ENCODE data around the gene GRAMD1B.

Gene GRAMD1B

GRCh38 chr11:123409456-123410217 lies 20.4 kb upstream of the GRAMD1B start:
- DNase-seq (ENCODE audit: low read depth in 2 of 2), result no peak

- DNase-seq (ENCODE audit: low read depth in 2 of 2), result no peak
Measured at GRCh38 chr11:123410218-123410549, 19.9 kb upstream of the GRAMD1B start.

GRCh38 chr11:123413636-123414035 lies 16.4 kb upstream of the GRAMD1B start:
- no peak for DNase-seq (ENCODE audit: low read depth in 2 of 2)

- DNase-seq (ENCODE audit: low read depth in 2 of 2), result no peak
Measured at GRCh38 chr11:123416566-123416965, 13.5 kb upstream of the GRAMD1B start.

- DNase-seq (ENCODE audit: low read depth in 2 of 2), result no peak
Measured at GRCh38 chr11:123418351-123419114, 11.5 kb upstream of the GRAMD1B start.

- no peak for DNase-seq (ENCODE audit: low read depth in 2 of 2)
Measured at GRCh38 chr11:123419731-123420452, 10.2 kb upstream of the GRAMD1B start.

GRCh38 chr11:123421589-123421988 lies 8.5 kb upstream of the GRAMD1B start:
- DNase-seq (ENCODE audit: low read depth in 2 of 2), result no peak

- DNase-seq (ENCODE audit: low read depth in 2 of 2), result no peak
Measured at GRCh38 chr11:123425367-123425766, 4.7 kb upstream of the GRAMD1B start.

- no peak for DNase-seq (ENCODE audit: low read depth in 2 of 2)
Measured at GRCh38 chr11:123426789-123427188, 3.3 kb upstream of the GRAMD1B start.

GRCh38 chr11:123427405-123427804 lies 2.7 kb upstream of the GRAMD1B start:
- no peak for DNase-seq (ENCODE audit: low read depth in 2 of 2)

- no peak for DNase-seq (ENCODE audit: low read depth in 2 of 2)
Measured at GRCh38 chr11:123428116-123428715, 1.9 kb upstream of the GRAMD1B start.

GRCh38 chr11:123429336-123429735 lies 733 bp upstream of the GRAMD1B start:
- no peak for DNase-seq (ENCODE audit: low read depth in 2 of 2)

- DNase-seq (ENCODE audit: low read depth in 2 of 2), result peak; percentile 25 to 47
Measured at GRCh38 chr11:123430721-123431497, 840 bp downstream of the GRAMD1B start.

GRCh38 chr11:123431619-123432018 lies 1.6 kb downstream of the GRAMD1B start:
- DNase-seq (ENCODE audit: low read depth in 2 of 2), result no peak

GRCh38 chr11:123434262-123434661 lies 4.2 kb downstream of the GRAMD1B start:
- DNase-seq (ENCODE audit: low read depth in 2 of 2), result no peak

- DNase-seq (ENCODE audit: low read depth in 2 of 2), result no peak
Measured at GRCh38 chr11:123434911-123435310, 4.8 kb downstream of the GRAMD1B start.

GRCh38 chr11:123437236-123437979 lies 7.3 kb downstream of the GRAMD1B start:
- no peak for DNase-seq (ENCODE audit: low read depth in 2 of 2)

- no peak for DNase-seq (ENCODE audit: low read depth in 2 of 2)
Measured at GRCh38 chr11:123438131-123438627, 8.1 kb downstream of the GRAMD1B start.

GRCh38 chr11:123439616-123440015 lies 9.5 kb downstream of the GRAMD1B start:
- DNase-seq (ENCODE audit: low read depth in 2 of 2), result no peak

GRCh38 chr11:123441161-123441560 lies 11.1 kb downstream of the GRAMD1B start:
- DNase-seq (ENCODE audit: low read depth in 2 of 2), result no peak
